ENCODE data around the gene EMC10.
A peak's percentile ranks its signal among the peaks of the same experiment; 100 is the strongest.

EMC10 gene

DNA sequence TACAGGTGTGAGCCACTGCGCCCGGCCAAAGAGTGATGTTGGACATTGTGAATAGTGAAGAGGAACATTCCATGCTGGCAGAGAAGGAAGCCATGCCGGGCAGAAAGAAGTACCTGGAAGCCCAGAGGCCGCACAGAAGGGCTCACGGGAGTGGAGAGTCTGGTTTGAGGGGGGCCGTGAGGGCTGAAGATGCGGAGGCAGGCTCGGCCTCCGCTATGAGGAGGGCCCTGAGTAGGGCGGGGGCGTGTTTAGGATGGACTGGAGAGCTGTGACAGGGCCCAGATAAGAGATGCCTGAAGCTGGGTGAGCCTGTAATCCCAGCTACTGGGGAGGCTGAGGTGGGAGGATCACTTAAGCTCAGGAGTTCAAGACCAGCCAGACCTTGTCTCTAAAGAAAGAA lies 33.1 kb downstream of the EMC10 start:
- TF ChIP-seq CTCF (IDR thresholded peaks at IDR 0.05; ENCODE audit: low read depth, low read length): no peak
- DNase-seq (ENCODE audit: extremely low read depth, low read depth): no peak

DNA sequence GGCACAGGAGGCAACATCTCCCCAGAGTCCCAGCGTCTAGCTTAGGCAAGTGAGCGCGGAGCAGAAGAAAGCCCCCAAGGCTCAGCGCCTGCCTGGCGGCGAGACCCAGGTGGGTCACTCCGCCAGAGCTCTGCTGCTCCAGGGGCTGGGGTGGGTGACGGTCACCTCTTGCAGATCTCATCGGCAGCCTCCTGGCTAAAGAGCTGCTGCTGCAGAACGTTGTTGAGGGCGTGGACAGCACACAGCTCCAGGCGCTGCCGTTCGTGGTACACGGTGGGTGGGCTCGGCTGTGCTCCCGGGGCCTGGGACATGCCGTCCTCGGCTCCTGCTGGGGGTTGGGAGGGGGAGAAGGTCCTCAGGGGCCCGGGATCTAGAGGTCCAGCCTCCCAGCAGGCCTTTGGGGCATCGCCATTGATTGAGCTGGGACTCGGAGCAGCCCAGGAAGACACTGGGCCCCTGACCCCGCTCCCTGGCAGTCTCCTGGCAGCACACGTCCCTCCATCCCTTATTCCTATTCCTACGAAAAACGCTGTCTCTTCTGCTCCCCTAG lies 33.9 kb downstream of the EMC10 start:
- DNase-seq (ENCODE audit: extremely low read depth, low read depth): no peak
- TF ChIP-seq CTCF (IDR thresholded peaks at IDR 0.05; ENCODE audit: low read depth, low read length): no peak

DNA sequence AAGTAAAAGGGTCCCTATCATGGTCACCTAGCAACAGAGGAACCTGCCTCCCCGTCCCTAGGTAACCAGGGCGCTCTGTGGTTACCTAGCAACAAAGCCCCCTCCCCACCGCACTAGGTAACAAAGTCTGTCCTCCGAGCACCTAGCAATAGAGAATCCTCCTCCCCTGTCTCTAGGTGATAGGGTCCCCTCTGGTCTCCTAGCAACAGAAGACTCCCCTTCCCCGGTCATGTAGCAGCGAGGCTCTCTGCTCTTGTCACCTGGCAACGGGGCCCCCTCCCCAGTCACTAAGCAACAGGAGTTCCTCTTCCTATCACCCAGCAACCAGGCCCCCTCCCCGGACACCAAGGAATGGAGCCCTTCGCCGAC lies 34.4 kb downstream of the EMC10 start:
- no peak for DNase-seq (ENCODE audit: extremely low read depth, low read depth)
- TF ChIP-seq CTCF (IDR thresholded peaks at IDR 0.05; ENCODE audit: low read depth, low read length): no peak

- no peak for TF ChIP-seq CTCF (IDR thresholded peaks at IDR 0.05; ENCODE audit: low read depth, low read length)
- peak; percentile 99 for DNase-seq (ENCODE audit: extremely low read depth, low read depth)
Observed at GRCh38 chr19:50511069-50511822, 34.9 kb downstream of the EMC10 start, which contains the start of gene JOSD2. Gene JOSD2 (minus strand): TSS chr19:50511191. CDS start chr19:50510431, 760 bp downstream.

GRCh38 chr19:50512112-50512998 lies 36.0 kb downstream of the EMC10 start:
- no peak for TF ChIP-seq CTCF (IDR thresholded peaks at IDR 0.05; ENCODE audit: low read depth, low read length)

DNA sequence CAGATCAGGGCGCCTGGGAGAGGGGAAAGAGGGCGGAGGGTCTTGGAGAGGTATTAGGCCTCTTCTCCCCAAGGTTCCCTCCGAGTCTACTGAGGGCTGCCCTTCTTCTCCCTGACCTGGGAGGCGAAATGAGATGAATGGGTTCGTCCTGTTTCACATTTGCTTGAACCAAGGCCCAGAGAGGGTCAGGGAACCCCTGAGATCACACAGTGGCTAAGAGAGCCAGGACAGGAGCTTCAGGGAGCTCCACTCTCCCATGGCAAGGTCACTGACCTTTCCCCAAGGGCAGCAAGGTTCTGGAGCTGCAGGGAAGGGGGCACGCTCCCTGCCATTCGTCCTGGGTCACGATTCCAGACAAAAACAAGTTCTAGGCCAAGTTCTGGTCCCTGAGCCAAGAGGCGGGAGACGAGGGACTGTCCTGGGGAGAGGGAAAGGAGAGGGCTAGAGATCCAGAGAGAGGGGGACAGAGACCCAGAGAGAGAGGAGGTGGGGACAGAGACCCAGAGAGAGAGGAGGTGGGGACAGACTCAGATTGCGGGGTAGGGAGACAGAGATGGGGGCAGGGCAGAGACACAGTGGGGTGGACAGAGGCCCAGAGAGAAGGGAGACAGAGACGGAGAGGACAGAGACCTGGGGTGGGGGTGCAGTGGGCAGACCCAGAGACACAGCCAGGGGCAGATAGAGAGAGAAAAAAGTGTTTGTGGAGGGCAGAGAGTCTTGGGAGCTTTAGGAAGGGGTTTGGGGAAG lies 36.9 kb downstream of the EMC10 start:
- DNase-seq (ENCODE audit: extremely low read depth, low read depth): no peak
- TF ChIP-seq CTCF (IDR thresholded peaks at IDR 0.05; ENCODE audit: low read depth, low read length): no peak

More at GRCh38 chr19:50512112-50512998, 36.0 kb downstream of the EMC10 start:
- DNase-seq (ENCODE audit: extremely low read depth, low read depth): no peak
